Lower leg skin (tissue), 3 donors: Measurements from ENCODE around the gene CLIP2.

Experiments used
- POLR2A ChIP-seq, 2 donors: fragments of 450-650 bp; IDR thresholded peaks; one replicate each; pipeline ENCODE4 v1.6.1; 2016 to 2017; ENCODE audit warnings: antibody characterized with exemption in 2 of 2, mild to moderate bottlenecking in 1 of 2, moderate library complexity in 1 of 2
- TF ChIP-seq, protein P1 (sequence below), 3 donors: fragments of 450-650 bp; IDR thresholded peaks; one replicate each; pipeline ENCODE4 v1.5.1; 2016; ENCODE audit warnings: antibody characterized with exemption in 3 of 3, mild to moderate bottlenecking in 3 of 3, moderate library complexity in 2 of 3

DNA sequence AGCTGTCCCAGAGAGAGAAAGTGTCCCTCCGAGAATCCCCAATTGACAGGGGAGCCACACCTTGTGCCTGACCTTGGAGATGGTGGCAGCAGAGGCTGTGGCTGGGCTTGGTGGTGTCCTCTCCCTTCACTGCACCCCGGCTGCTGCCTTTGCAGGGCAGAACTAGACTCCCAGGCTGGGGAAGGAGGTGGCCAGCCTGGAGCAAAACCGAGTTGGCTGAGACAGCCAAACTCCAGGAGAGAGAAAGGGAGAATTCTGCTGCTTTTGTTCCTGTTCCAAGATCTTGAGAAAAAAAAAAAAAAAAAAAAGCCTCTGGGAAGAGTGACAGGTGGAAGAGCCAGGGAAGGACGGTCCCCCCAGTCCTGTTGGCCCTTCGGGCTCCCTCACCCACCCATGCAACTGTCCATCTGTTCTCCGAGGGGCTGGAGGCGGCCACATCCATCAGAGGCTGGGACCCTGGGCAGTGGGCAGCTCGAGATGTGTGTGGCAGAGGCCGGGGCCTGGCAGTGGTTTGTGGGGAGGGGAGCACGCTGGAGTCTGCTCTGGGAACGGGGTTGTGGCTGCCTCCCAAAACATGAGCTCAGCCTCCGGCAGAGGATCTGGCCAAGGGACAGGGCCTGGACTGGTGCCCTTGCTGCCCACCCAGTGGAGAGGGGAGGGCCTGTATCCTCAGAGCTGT lies 35.5 kb downstream of the CLIP2 start:
- no peak for TF ChIP-seq POLR2A (IDR thresholded peaks at IDR 0.05)
- TF ChIP-seq, protein P1, sequence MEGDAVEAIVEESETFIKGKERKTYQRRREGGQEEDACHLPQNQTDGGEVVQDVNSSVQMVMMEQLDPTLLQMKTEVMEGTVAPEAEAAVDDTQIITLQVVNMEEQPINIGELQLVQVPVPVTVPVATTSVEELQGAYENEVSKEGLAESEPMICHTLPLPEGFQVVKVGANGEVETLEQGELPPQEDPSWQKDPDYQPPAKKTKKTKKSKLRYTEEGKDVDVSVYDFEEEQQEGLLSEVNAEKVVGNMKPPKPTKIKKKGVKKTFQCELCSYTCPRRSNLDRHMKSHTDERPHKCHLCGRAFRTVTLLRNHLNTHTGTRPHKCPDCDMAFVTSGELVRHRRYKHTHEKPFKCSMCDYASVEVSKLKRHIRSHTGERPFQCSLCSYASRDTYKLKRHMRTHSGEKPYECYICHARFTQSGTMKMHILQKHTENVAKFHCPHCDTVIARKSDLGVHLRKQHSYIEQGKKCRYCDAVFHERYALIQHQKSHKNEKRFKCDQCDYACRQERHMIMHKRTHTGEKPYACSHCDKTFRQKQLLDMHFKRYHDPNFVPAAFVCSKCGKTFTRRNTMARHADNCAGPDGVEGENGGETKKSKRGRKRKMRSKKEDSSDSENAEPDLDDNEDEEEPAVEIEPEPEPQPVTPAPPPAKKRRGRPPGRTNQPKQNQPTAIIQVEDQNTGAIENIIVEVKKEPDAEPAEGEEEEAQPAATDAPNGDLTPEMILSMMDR (IDR thresholded peaks at IDR 0.05), result no peak
